H1 (cell line): Measurements from ENCODE around the gene ILKAP. TPM values are rescaled to one million over a fixed set of nuclear protein-coding genes. Genes with fewer than 3 reads are reported as not detected.
A peak's percentile ranks its signal among the peaks of the same experiment; 100 is the strongest.

Experiments
- CTCF ChIA-PET: fragments of 300-600 bp; sonication (Branson Sonifier 250); formaldehyde crosslinking; loops from one replicate; lab custom pipeline; 2021; ENCODE audit not compliant: partially characterized antibody; lab: Charles Lee
- POLR2A ChIA-PET: fragments of 300-600 bp; sonication (Branson Sonifier 250); formaldehyde crosslinking; loops from one replicate; lab custom pipeline; 2021; ENCODE audit warnings: inconsistent platforms; ENCODE audit not compliant: partially characterized antibody; lab: Charles Lee
- DNase-seq, 2 experiments: peaks; one replicate each; pipeline versions ENCODE4 v3.0.0 to v3.0.0-alpha.2; 2010 to 2022; ENCODE audit warnings: low spot score in 2 of 2, low read depth in 1 of 2, mixed read lengths in 1 of 2
- FAIRE-seq: peaks from 2 replicates; lab custom pipeline; 2011; peaks lifted over from hg19 to GRCh38; lab: Jason Lieb, UNC
- H2AFZ ChIP-seq: 2 replicates; pipeline ENCODE4 v1.8.1; 2012; ENCODE audit warnings: low read length, inconsistent platforms
- H2AK5ac ChIP-seq: 2 replicates; pipeline ENCODE4 v1.6.1; 2013; ENCODE audit warnings: low read depth, low read length
- H2BK120ac ChIP-seq: replicated peaks from 2 replicates; pipeline ENCODE3; 2013; ENCODE audit warnings: low read depth, low read length, inconsistent platforms
- H2BK12ac ChIP-seq: 2 replicates; pipeline ENCODE4 v1.6.1; 2013; ENCODE audit warnings: low read depth, low read length
- H2BK15ac ChIP-seq: 2 replicates; pipeline ENCODE4 v1.6.1; 2013; ENCODE audit warnings: low read length
- H2BK20ac ChIP-seq: 2 replicates; pipeline ENCODE4 v1.6.1; 2013; ENCODE audit warnings: low read length
- H2BK5ac ChIP-seq: 2 replicates; pipeline ENCODE4 v1.6.1; 2013; ENCODE audit warnings: low read depth, low read length
- H3K14ac ChIP-seq: 2 replicates; pipeline ENCODE4 v1.6.1; 2013; ENCODE audit warnings: inconsistent platforms; ENCODE audit not compliant: insufficient read length
- H3K18ac ChIP-seq: 2 replicates; pipeline ENCODE4 v1.6.1; 2013; ENCODE audit warnings: low read length; ENCODE audit errors: extremely low read depth
- H3K23ac ChIP-seq: 2 replicates; pipeline ENCODE4 v1.6.1; 2013; ENCODE audit warnings: inconsistent platforms; ENCODE audit not compliant: insufficient read length
- H3K23me2 ChIP-seq: 2 replicates; pipeline ENCODE4 v1.6.1; 2013; ENCODE audit warnings: low read depth, low read length
- H3K27ac ChIP-seq: 2 replicates; pipeline ENCODE4 v1.6.1; 2011; ENCODE audit warnings: low read depth, low read length, inconsistent platforms
- H3K27me3 ChIP-seq, 4 experiments: replicated peaks in 1 of 4; 1 replicate in 1 of 4; 2 replicates in 3 of 4; pipeline versions ENCODE4 v1.6.1 to v1.8.1; 2011 to 2013; ENCODE audit warnings: low read length in 3 of 4, mild to moderate bottlenecking in 3 of 4, inconsistent platforms in 2 of 4, mixed read lengths in 2 of 4, moderate library complexity in 1 of 4; ENCODE audit not compliant: control insufficient read depth in 3 of 4, insufficient read depth in 3 of 4; ENCODE audit errors: extremely low read depth in 1 of 4
- H3K36me3 ChIP-seq, 4 experiments: 2 replicates each; pipeline versions ENCODE4 v1.6.1 to v1.8.1; 2011 to 2013; ENCODE audit warnings: mild to moderate bottlenecking in 4 of 4, low read length in 3 of 4, moderate library complexity in 2 of 4, control low read depth in 1 of 4, inconsistent platforms in 1 of 4; ENCODE audit not compliant: insufficient read depth in 4 of 4, control insufficient read depth in 2 of 4
- H3K4ac ChIP-seq: replicated peaks from 2 replicates; pipeline ENCODE3; 2013; ENCODE audit warnings: low read length, low read depth, mixed read lengths, inconsistent platforms; ENCODE audit not compliant: insufficient read length
- H3K4me1 ChIP-seq, 4 experiments: replicated peaks in 1 of 4; 1 replicate in 1 of 4; 2 replicates in 3 of 4; pipeline versions ENCODE4 v1.6.1 to v1.8.1; 2011 to 2013; ENCODE audit warnings: low read length in 3 of 4, inconsistent platforms in 2 of 4, mixed read lengths in 1 of 4; ENCODE audit not compliant: insufficient read depth in 4 of 4, control insufficient read depth in 3 of 4
- H3K4me2 ChIP-seq, 2 experiments: 2 replicates each; pipeline versions ENCODE4 v1.6.1 to v1.8.1; 2011 to 2013; ENCODE audit warnings: low read depth in 2 of 2, low read length in 2 of 2, control low read depth in 1 of 2, inconsistent platforms in 1 of 2, mild to moderate bottlenecking in 1 of 2; ENCODE audit not compliant: insufficient read depth in 1 of 2
- H3K4me3 ChIP-seq, 4 experiments: fragments of 200-600, 300-600 bp in 1 of 4; sonication (generic), shearing (Covaris generic), sonication (Bioruptor Twin) in 1 of 4; 2 replicates each; pipeline versions ENCODE4 v1.5.1 to v1.8.1; 2011 to 2016; ENCODE audit warnings: low read length in 4 of 4, low read depth in 3 of 4, control low read depth in 2 of 4, inconsistent platforms in 2 of 4, mild to moderate bottlenecking in 2 of 4, mixed read lengths in 1 of 4, moderate library complexity in 1 of 4; ENCODE audit not compliant: insufficient read depth in 2 of 4; ENCODE audit errors: extremely low read depth in 1 of 4
- H3K56ac ChIP-seq: replicated peaks from 2 replicates; pipeline ENCODE3; 2013; ENCODE audit warnings: low read depth, mild to moderate bottlenecking, mixed read lengths, low read length, inconsistent platforms; ENCODE audit not compliant: insufficient read length
- H3K79me1 ChIP-seq: 2 replicates; pipeline ENCODE4 v1.6.1; 2013; ENCODE audit warnings: low read depth, low read length, control low read depth
- H3K79me2 ChIP-seq, 2 experiments: 2 replicates each; pipeline versions ENCODE4 v1.6.1 to v1.8.1; 2012 to 2013; ENCODE audit warnings: low read length in 2 of 2, mild to moderate bottlenecking in 2 of 2, inconsistent platforms in 1 of 2; ENCODE audit not compliant: insufficient read depth in 2 of 2, control insufficient read depth in 1 of 2
- H3K9ac ChIP-seq, 4 experiments: replicated peaks in 1 of 4; 1 replicate in 1 of 4; 2 replicates in 3 of 4; pipeline versions ENCODE4 v1.6.1 to v1.8.1; 2011 to 2013; ENCODE audit warnings: low read depth in 3 of 4, low read length in 3 of 4, control low read depth in 2 of 4, mild to moderate bottlenecking in 2 of 4, moderate library complexity in 2 of 4, inconsistent platforms in 1 of 4; ENCODE audit errors: extremely low read depth in 1 of 4
- H3K9me3 ChIP-seq, 2 experiments: 2 replicates each; pipeline versions ENCODE4 v1.6.1 to v1.8.1; 2012 to 2013; ENCODE audit warnings: mild to moderate bottlenecking in 2 of 2, moderate library complexity in 2 of 2, control low read depth in 1 of 2, inconsistent platforms in 1 of 2, low read depth in 1 of 2, low read length in 1 of 2, mixed read lengths in 1 of 2; ENCODE audit not compliant: insufficient read depth in 2 of 2
- H4K20me1 ChIP-seq, 2 experiments: replicated peaks in 1 of 2; 2 replicates each; pipeline versions ENCODE3 to v1.8.1; 2011 to 2013; ENCODE audit warnings: inconsistent platforms in 2 of 2, low read length in 2 of 2, mild to moderate bottlenecking in 1 of 2; ENCODE audit not compliant: insufficient read depth in 2 of 2, control insufficient read depth in 1 of 2
- H4K5ac ChIP-seq: 2 replicates; pipeline ENCODE4 v1.6.1; 2013; ENCODE audit warnings: low read length, low read depth, mixed read lengths, inconsistent platforms; ENCODE audit not compliant: insufficient read length
- H4K8ac ChIP-seq: 2 replicates; pipeline ENCODE4 v1.8.0; 2013; ENCODE audit warnings: mild to moderate bottlenecking, moderate library complexity, low read length, inconsistent platforms; ENCODE audit not compliant: insufficient read depth; ENCODE audit errors: extremely low read depth
- H4K91ac ChIP-seq: replicated peaks from 2 replicates; pipeline ENCODE3; 2013; ENCODE audit warnings: low read length, mixed read lengths, inconsistent platforms; ENCODE audit not compliant: insufficient read length
- EZH2 ChIP-seq: fragments of 200-600 bp; sonication (generic); IDR thresholded peaks from 2 replicates; pipeline ENCODE4 v1.7.1; 2012; ENCODE audit warnings: low read depth, mild to moderate bottlenecking, moderate library complexity, low read length, inconsistent platforms; ENCODE audit not compliant: severe bottlenecking
- GABPA ChIP-seq: IDR thresholded peaks from 2 replicates; pipeline ENCODE4 v1.6.1; 2011; ENCODE audit warnings: mild to moderate bottlenecking, low read length, moderate library complexity, borderline replicate concordance; ENCODE audit not compliant: insufficient read depth
- KDM1A ChIP-seq: fragments of 200-600, 300-600 bp; sonication (generic); IDR thresholded peaks from 2 replicates; pipeline ENCODE4 v1.7.1; 2016; ENCODE audit warnings: mild to moderate bottlenecking, low read length, borderline replicate concordance
- KDM4A ChIP-seq: IDR thresholded peaks from one replicate; pipeline ENCODE4 v1.7.1; 2012; ENCODE audit warnings: low read depth, mild to moderate bottlenecking, moderate library complexity, low read length, inconsistent platforms; ENCODE audit not compliant: severe bottlenecking
- PHF8 ChIP-seq: fragments of 200-600 bp; sonication (generic); conservative IDR thresholded peaks from 2 replicates; pipeline ENCODE4 v1.7.1; 2012; ENCODE audit warnings: low read depth, mild to moderate bottlenecking, inconsistent platforms, low read length, moderate library complexity
- RBBP5 ChIP-seq: IDR thresholded peaks from 2 replicates; pipeline ENCODE4 v1.7.1; 2012; ENCODE audit warnings: low read depth, mild to moderate bottlenecking, inconsistent platforms, low read length, moderate library complexity, borderline replicate concordance
- SUZ12 ChIP-seq: fragments of 200-600 bp; sonication (generic); IDR thresholded peaks from 2 replicates; pipeline ENCODE4 v1.6.1; 2012; ENCODE audit warnings: mild to moderate bottlenecking, inconsistent platforms, low read length, moderate library complexity, mixed read lengths
- TAF1 ChIP-seq: IDR thresholded peaks from 2 replicates; pipeline ENCODE4 v1.6.1; 2011; ENCODE audit warnings: mild to moderate bottlenecking, low read depth, low read length
- WGBS, 2 experiments: shearing (Covaris generic) in 1 of 2; methylation state at CpG; one replicate each; pipeline versions ENCODE4 v1.1.6 to v1.1.7; 2013 to 2015; ENCODE audit warnings: low lambda C conversion rate in 2 of 2, mixed read lengths in 2 of 2, inconsistent platforms in 1 of 2, low coverage in 1 of 2, missing lambda C conversion rate in 1 of 2; ENCODE audit not compliant: insufficient replicate concordance in 2 of 2, insufficient coverage in 1 of 2, insufficient read length in 1 of 2; ENCODE audit errors: extremely low coverage in 1 of 2, missing lambda C conversion rate in 1 of 2; 5-methylcytosine and 5-hydroxymethylcytosine counted together
- polyA plus RNA-seq, 7 experiments: library from polyadenylated mRNA; depleted of rRNA in 3 of 7; stranded (reverse) in 5 of 7; unstranded in 2 of 7; fragments of >200 nt in 5 of 7; fragments of 200-250 nt in 2 of 7; gene quantifications; 1 replicate in 5 of 7; 2 replicates in 1 of 7; 4 replicates in 1 of 7; pipeline versions ENCODE4 v1.2.1 to v1.2.3, GENCODE V29; 2011 to 2013; ENCODE audit warnings: missing spikeins in 2 of 7, mixed read lengths in 2 of 7
- total RNA-seq: library from RNA; stranded (reverse); fragmentation: NEBNext Ultra II Directional; extraction: Animal tissue kit (Norgen Biotek cat#: 25700); gene quantifications from 2 replicates; pipeline ENCODE4 v1.2.1, GENCODE V29; 2021

The ILKAP gene
- total and polyA plus RNA-seq, 2 of the 8 experiments (the other 6 are each of a cell fraction or from before 2014, with no cell fraction given) = 23.5 to 33.8 TPM

- no peaks in the 10 kb centered on the region; the same call in 1 of the 2 replicates for H3K79me1 ChIP-seq
- no peak overlapping the region for H2BK120ac ChIP-seq
- ChIA-PET POLR2A (interaction anchor here (1.0 to 1.8 kb wide), 3 partner anchors 9 to 83 kb away, joined by 3 to 4 read pairs (median 3); partner anchors contain the start of gene HES6), CTCF (interaction anchor here (0.9 to 1.0 kb wide), 2 partner anchors 100 to 240 kb away, joined by 3 to 4 read pairs; no protein-coding TSS in a partner anchor)
- H3K23me2 ChIP-seq = peaks cover 6% of the 10 kb centered on the region; the same call in 1 of the 2 replicates
- no peak overlapping the region for H2BK20ac ChIP-seq
- peaks cover 6% of the 10 kb centered on the region in 2 experiments for H4K20me1 ChIP-seq
- H3K79me2 ChIP-seq = no peaks in the 10 kb centered on the region
- H3K27me3 ChIP-seq = peaks cover 21 to 53% (median 40%) of the 10 kb centered on the region in 4 experiments
- H3K23ac ChIP-seq = no peak overlapping the region
- no peak overlapping the region for H4K5ac ChIP-seq
- peak overlapping the region; percentile 41 to 56 (median 42); a peak in 7 of 8 replicates for H3K4me3 ChIP-seq
- no peak overlapping the region for H4K8ac ChIP-seq
- no peak overlapping the region for H3K18ac ChIP-seq
- H3K27ac ChIP-seq = no peak overlapping the region
- H2BK5ac ChIP-seq = no peak overlapping the region
- WGBS, 2 experiments = 11% methylated on average over 58 of the region's 95 CpGs; no CpG with 5 or more reads in 1 of the 2 experiments
- H3K4ac ChIP-seq = no peak overlapping the region
- peak overlapping the region; percentile 55 to 89 for H3K4me2 ChIP-seq
- H3K4me1 ChIP-seq = peaks cover 0 to 12% (median 2%) of the 10 kb centered on the region in 4 experiments; a peak in 4 of 7 replicates
- no peak for FAIRE-seq
- H3K9ac ChIP-seq = no peak overlapping the region; a peak in 1 of 7 replicates
- DNase-seq = peak in 1 of 2 experiments; percentile 64
- H3K36me3 ChIP-seq = no peaks in the 10 kb centered on the region; a peak in 1 of 8 replicates
- no peak overlapping the region for H3K14ac ChIP-seq
- no peaks in the 10 kb centered on the region for H3K9me3 ChIP-seq
- no peak overlapping the region for H4K91ac ChIP-seq
- H2AFZ ChIP-seq = no peak overlapping the region
- no peak overlapping the region for H2BK15ac ChIP-seq
- no peak overlapping the region for H2AK5ac ChIP-seq
- no peak overlapping the region for H2BK12ac ChIP-seq
- TF ChIP-seq KDM4A (peak; percentile 94), RBBP5 (0 out of 2 replicates have a peak, but pooled peaks have one; percentile 34), EZH2 (peak; percentile 70), TAF1 (no peak), PHF8 (0 out of 2 replicates have a peak, but pooled peaks have one; percentile 9), SUZ12 (peak; percentile 82), GABPA (0 out of 2 replicates have a peak, but pooled peaks have one; percentile 47), KDM1A (no peak)
- TF ChIP-seq, all 59 proteins: peak for 6
- no peak overlapping the region for H3K56ac ChIP-seq
Observed at GRCh38 chr2:238163481-238164198, 39.9 kb downstream of the ILKAP start.
